Adrenal gland (tissue), 5 donors: ENCODE results near the gene COL6A3.

Experiments
- CTCF ChIP-seq, 6 experiments: fragments of 450-650 bp in 4 of 6; fragments of 200-600 bp in 2 of 6; sonication (generic) in 1 of 6; IDR thresholded peaks; 1 replicate in 5 of 6; 2 replicates in 1 of 6; pipeline versions ENCODE4 v1.5.1 to v1.8.0; 2016 to 2021; ENCODE audit warnings: antibody characterized with exemption in 6 of 6, mild to moderate bottlenecking in 2 of 6, moderate library complexity in 1 of 6
- POLR2A ChIP-seq, 2 donors: fragments of 450-650 bp; IDR thresholded peaks; one replicate each; pipeline ENCODE4 v1.6.1; 2017; ENCODE audit warnings: antibody characterized with exemption in 2 of 2, mild to moderate bottlenecking in 2 of 2, moderate library complexity in 1 of 2
- donor health status: DM: no; HTN: no; CAD: no.

DNA sequence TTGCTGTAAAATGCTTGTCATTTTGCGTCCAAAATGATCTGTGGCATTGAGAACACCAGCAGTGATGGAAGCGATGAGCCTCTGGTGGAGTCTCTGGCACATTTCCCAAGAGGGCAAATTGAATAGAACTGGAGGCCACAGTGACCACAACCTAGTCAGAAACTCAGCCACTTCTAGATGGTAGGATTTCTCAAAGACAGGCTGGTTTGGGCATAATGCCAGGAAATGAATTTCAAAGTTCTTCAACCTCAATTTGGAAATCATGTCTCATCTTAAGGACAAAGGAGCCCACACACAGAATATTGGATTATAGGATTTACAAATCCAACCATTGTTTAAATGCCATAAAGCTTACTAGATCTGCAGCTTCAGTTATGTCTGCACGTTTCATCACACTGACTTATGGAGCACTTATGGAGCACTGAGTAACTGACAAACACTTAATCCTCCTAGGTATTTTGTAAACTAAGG, 132.1 kb downstream of the COL6A3 start:
- TF ChIP-seq CTCF (IDR thresholded peaks at IDR 0.05) (no peak), POLR2A (IDR thresholded peaks at IDR 0.05) (no peak)
